PC-3 (cell line): ENCODE results near the gene GPN2. TPM values are rescaled to one million over a fixed set of nuclear protein-coding genes. Genes with fewer than 3 reads are reported as not detected.

Experiments
- ATAC-seq: fragments of 200-7000 bp; cut with Tn5 transposase; 2 replicates; pipeline ENCODE4 v1.9.1; 2020; ENCODE audit warnings: mild to moderate bottlenecking, moderate library complexity
- BruUV-seq: library from RNA; stranded (reverse); fragments of 400-500 nt; replicated peaks from 2 replicates; lab custom pipeline; 2021; lab: Mats Ljungman, UMichigan
- CTCF ChIA-PET: fragments of 300-600 bp; sonication (Branson Sonifier 250); formaldehyde crosslinking; loops from one replicate; lab custom pipeline; 2022; ENCODE audit warnings: antibody characterized with exemption; lab: Charles Lee
- POLR2A ChIA-PET: fragments of 300-600 bp; sonication (Branson Sonifier 250); formaldehyde crosslinking; loops from one replicate; lab custom pipeline; 2022; ENCODE audit warnings: antibody characterized with exemption; ENCODE audit not compliant: unreplicated experiment; lab: Charles Lee
- DNase-seq: peaks from one replicate; pipeline ENCODE4 v3.0.0-alpha.2; 2015
- H2AFZ ChIP-seq: fragments of 300-600 bp; sonication (generic); 2 replicates; pipeline ENCODE4 v1.6.0; 2016; ENCODE audit warnings: antibody characterized with exemption, low read length
- H3F3A ChIP-seq: fragments of 300-600 bp; sonication (generic); one replicate; pipeline ENCODE4 v1.6.0; 2017; ENCODE audit warnings: antibody characterized with exemption, low read length, control low read depth, mild to moderate bottlenecking; ENCODE audit not compliant: unreplicated experiment
- H3K27ac ChIP-seq: fragments of 300-600 bp; sonication (generic); 2 replicates; pipeline ENCODE4 v1.5.1; 2016; ENCODE audit warnings: mild to moderate bottlenecking, low read length
- H3K27me3 ChIP-seq: fragments of 300-600 bp; sonication (generic); 2 replicates; pipeline ENCODE4 v1.6.1; 2016; ENCODE audit warnings: low read length, mixed read lengths
- H3K36me3 ChIP-seq: fragments of 300-600 bp; sonication (generic); 2 replicates; pipeline ENCODE4 v1.6.1; 2016; ENCODE audit warnings: low read depth, mixed run types, low read length, mixed read lengths
- H3K4me1 ChIP-seq: fragments of 300-600 bp; sonication (generic); 2 replicates; pipeline ENCODE4 v1.5.1; 2016; ENCODE audit warnings: low read length; ENCODE audit not compliant: insufficient read depth
- H3K4me2 ChIP-seq: fragments of 300-600 bp; sonication (generic); 2 replicates; pipeline ENCODE4 v1.6.0; 2016; ENCODE audit warnings: low read length
- H3K4me3 ChIP-seq: fragments of 300-600 bp; sonication (generic); 2 replicates; pipeline ENCODE4 v1.5.1; 2016; ENCODE audit warnings: mild to moderate bottlenecking, low read length, mixed read lengths
- H3K79me2 ChIP-seq: fragments of 300-600 bp; sonication (generic); 2 replicates; pipeline ENCODE4 v1.6.1; 2017; ENCODE audit warnings: low read length, mixed read lengths
- H3K9ac ChIP-seq: fragments of 300-600 bp; sonication (generic); 2 replicates; pipeline ENCODE4 v1.6.0; 2016; ENCODE audit warnings: mild to moderate bottlenecking, low read length
- H3K9me2 ChIP-seq: fragments of 300-600 bp; sonication (generic); replicated peaks from 2 replicates; pipeline ENCODE4 v1.6.1; 2016; ENCODE audit warnings: mixed run types, low read length, mixed read lengths
- H3K9me3 ChIP-seq: fragments of 300-600 bp; sonication (generic); 2 replicates; pipeline ENCODE4 v1.6.1; 2016; ENCODE audit warnings: low read length, mixed read lengths
- H4K20me1 ChIP-seq: fragments of 300-600 bp; sonication (generic); 2 replicates; pipeline ENCODE4 v1.6.1; 2016; ENCODE audit warnings: low read length, mixed read lengths
- CTCF ChIP-seq: fragments of 300-600 bp; sonication (generic); conservative IDR thresholded peaks from 2 replicates; pipeline ENCODE4 v1.5.1; 2017; ENCODE audit warnings: antibody characterized with exemption, low read depth, mild to moderate bottlenecking, low read length
- EZH2 ChIP-seq: fragments of 300-600 bp; sonication (generic); IDR thresholded peaks from one replicate; pipeline ENCODE4 v1.6.1; 2017; ENCODE audit warnings: antibody characterized with exemption, mild to moderate bottlenecking, low read length; ENCODE audit not compliant: unreplicated experiment
- EZH2phosphoT487 ChIP-seq: fragments of 300-600 bp; sonication (generic); IDR thresholded peaks from 2 replicates; pipeline ENCODE4 v1.6.1; 2018; ENCODE audit warnings: mild to moderate bottlenecking, antibody characterized with exemption, low read length, borderline replicate concordance
- intact Hi-C: fragments of 100-400 bp; cut with micrococcal nuclease; formaldehyde crosslinking; loops from 2 replicates; pipeline ENCODE4 v1.9.0; 2023
- total RNA-seq: library from RNA; depleted of rRNA; stranded (reverse); fragments of >200 nt; gene quantifications from 2 replicates; pipeline ENCODE4 v1.2.3, GENCODE V29; 2014

Gene GPN2
- total RNA-seq, 1 experiment from 2014 or later = 24.6 TPM

DNA sequence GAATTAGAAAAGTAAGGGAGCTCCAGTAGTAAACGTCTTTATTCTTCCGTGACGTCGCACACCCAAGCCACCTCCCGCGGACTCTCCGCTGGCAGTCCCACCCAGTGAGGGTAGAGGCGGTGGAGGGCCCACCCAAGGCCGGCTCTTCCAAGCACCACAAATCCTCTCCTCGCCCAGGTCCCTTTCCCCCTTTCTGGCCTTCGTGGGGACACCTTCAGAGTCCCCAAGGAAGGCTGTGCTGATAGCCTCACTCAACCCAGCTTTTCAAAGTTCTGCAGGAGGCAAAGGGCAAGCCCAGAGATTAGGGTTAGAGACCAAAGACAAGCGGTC is 349 bp upstream of the GPN2 start:
- ChIA-PET CTCF (interaction anchor here (0.6 kb wide), 1 partner anchor 64 kb away, joined by 6 read pairs; the partner anchor contains the start of gene ZDHHC18), POLR2A (interaction anchor here (0.6 to 0.7 kb wide), 2 partner anchors 9 to 17 kb away, joined by 3 to 7 read pairs; no protein-coding TSS in a partner anchor)
- BruUV-seq = TSS peak; percentile 99
- Histone ChIP-seq H3K27ac (peak overlapping the region; percentile 46), H3K79me2 (peaks cover 35% of the 10 kb centered on the region), H3K4me1 (peaks cover 16% of the 10 kb centered on the region), H3K27me3 (no peaks in the 10 kb centered on the region), H3K9ac (peak overlapping the region; percentile 84), H3K9me2 (no peaks in the 10 kb centered on the region), H3K4me2 (peak overlapping the region; percentile 93), H3K9me3 (no peaks in the 10 kb centered on the region), H3F3A (no peaks in the 10 kb centered on the region), H2AFZ (peak overlapping the region; percentile 77), H4K20me1 (no peaks in the 10 kb centered on the region), H3K36me3 (peaks cover 32% of the 10 kb centered on the region), H3K4me3 (peak overlapping the region; percentile 95)
- intact Hi-C loops = no loop called here
- no peak for TF ChIP-seq CTCF
- TF ChIP-seq EZH2phosphoT487 = no peak
- no peak for DNase-seq
- peak; percentile 28 for ATAC-seq

DNA sequence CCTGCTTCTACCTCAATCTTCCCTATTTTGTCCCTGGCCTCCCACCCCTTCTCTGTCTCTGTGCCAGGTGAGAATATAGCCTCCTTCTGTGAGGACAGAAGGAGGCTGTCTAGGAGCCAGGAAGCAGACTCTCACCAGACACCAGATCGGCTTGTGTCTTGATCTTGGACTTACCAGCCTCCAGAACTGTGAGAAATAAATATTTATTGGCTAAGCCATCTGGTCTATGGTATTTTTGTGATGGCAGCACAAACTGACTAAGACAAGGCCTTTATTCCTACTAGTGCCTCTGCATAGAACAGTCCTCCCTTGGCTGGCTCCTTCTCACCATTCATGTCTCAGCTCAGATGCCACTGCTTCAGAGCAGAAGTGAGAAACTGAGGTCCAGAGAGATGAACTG is 1.9 kb downstream of the GPN2 start:
- H3K36me3 ChIP-seq = peaks cover 40% of the 10 kb centered on the region
- no peak overlapping the region for H3K27ac ChIP-seq
- H3F3A ChIP-seq = no peaks in the 10 kb centered on the region
- H3K4me3 ChIP-seq = no peak overlapping the region
- no peak overlapping the region for H2AFZ ChIP-seq
- H3K79me2 ChIP-seq = peaks cover 38% of the 10 kb centered on the region
- H3K9ac ChIP-seq = no peak overlapping the region
- TF ChIP-seq CTCF = no peak
- no peak for TF ChIP-seq EZH2phosphoT487
- TF ChIP-seq EZH2 = no peak
- no peak for ATAC-seq
- peaks cover 16% of the 10 kb centered on the region for H3K4me1 ChIP-seq
- CTCF ChIA-PET = no interaction called here
- intact Hi-C loops = no loop called here
- POLR2A ChIA-PET = no interaction called here
- H4K20me1 ChIP-seq = no peaks in the 10 kb centered on the region
- peak overlapping the region; percentile 93; the same call in 1 of the 2 replicates for H3K4me2 ChIP-seq
- H3K9me3 ChIP-seq = no peaks in the 10 kb centered on the region
- no peak for DNase-seq
- no peaks in the 10 kb centered on the region for H3K27me3 ChIP-seq
- BruUV-seq = no TSS peak
- no peaks in the 10 kb centered on the region for H3K9me2 ChIP-seq

DNA sequence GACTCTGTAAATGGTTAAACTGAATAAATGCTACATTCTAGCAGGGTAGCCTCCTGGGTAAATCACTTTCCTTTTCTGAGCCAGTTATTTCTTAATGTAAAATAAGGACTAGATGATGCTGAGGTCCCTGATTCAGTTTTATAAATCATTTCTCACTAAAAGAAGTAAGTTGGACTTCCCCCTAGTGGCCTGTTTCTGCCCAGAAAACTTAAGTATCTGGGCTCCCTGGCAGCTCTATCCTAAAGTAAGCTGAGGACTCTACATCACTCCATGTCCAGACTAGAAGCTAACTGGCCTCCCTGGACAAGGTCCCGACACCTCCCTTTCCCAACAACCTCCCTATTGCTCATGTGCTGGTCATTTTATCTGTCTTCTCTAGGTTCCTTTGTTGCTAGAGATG is 3.0 kb downstream of the GPN2 start:
- Histone ChIP-seq H3K36me3 (peaks cover 42% of the 10 kb centered on the region), H3K9me3 (no peaks in the 10 kb centered on the region), H3F3A (no peaks in the 10 kb centered on the region), H4K20me1 (no peaks in the 10 kb centered on the region), H3K4me1 (peaks cover 16% of the 10 kb centered on the region), H3K4me2 (no peak overlapping the region), H3K27ac (no peak overlapping the region), H3K9ac (no peak overlapping the region), H3K9me2 (no peaks in the 10 kb centered on the region), H3K27me3 (no peaks in the 10 kb centered on the region), H2AFZ (no peak overlapping the region), H3K79me2 (peaks cover 42% of the 10 kb centered on the region), H3K4me3 (no peak overlapping the region)
- no TSS peak for BruUV-seq
- ChIA-PET POLR2A (interaction anchor here (1.3 kb wide), 1 partner anchor 22 kb away, joined by 5 read pairs; no protein-coding TSS in a partner anchor), CTCF (interaction anchor here (0.7 to 1.0 kb wide), 2 partner anchors 22 to 115 kb away, joined by 4 to 5 read pairs; no protein-coding TSS in a partner anchor)
- ATAC-seq (peak; percentile 37), DNase-seq (peak; percentile 66)
- intact Hi-C loops = no loop called here
- TF ChIP-seq EZH2phosphoT487 (no peak), CTCF (peak; percentile 68)
